Thymus (tissue), 11 donors: ENCODE measurements around the gene SMAD1. TPM values are rescaled to one million over a fixed set of nuclear protein-coding genes. Genes with fewer than 3 reads are reported as not detected.
A peak's percentile ranks its signal among the peaks of the same experiment; 100 is the strongest.

Source experiments
- DNase-seq, 9 donors: peaks; one replicate each; pipeline ENCODE4 v3.0.0-alpha.2; 2013; ENCODE audit warnings: low spot score in 9 of 9, low read depth in 6 of 9, missing footprints in 1 of 9
- H3K27ac ChIP-seq, 2 donors: one replicate each; pipeline ENCODE4 v1.5.1; 2013; ENCODE audit warnings: control low read depth in 1 of 2, low read depth in 1 of 2, low read length in 1 of 2, mild to moderate bottlenecking in 1 of 2, moderate library complexity in 1 of 2
- H3K27me3 ChIP-seq, 2 donors: one replicate each; pipeline ENCODE4 v1.5.1; 2013; ENCODE audit warnings: low read length in 1 of 2; ENCODE audit not compliant: control insufficient read depth in 2 of 2, insufficient read depth in 1 of 2
- H3K36me3 ChIP-seq, 2 donors: one replicate each; pipeline ENCODE4 v1.5.1; 2013; ENCODE audit warnings: low read length in 1 of 2, mild to moderate bottlenecking in 1 of 2, moderate library complexity in 1 of 2; ENCODE audit not compliant: control insufficient read depth in 2 of 2, insufficient read depth in 2 of 2
- H3K4me1 ChIP-seq, 2 donors: one replicate each; pipeline ENCODE4 v1.5.1; 2013; ENCODE audit warnings: low read length in 2 of 2; ENCODE audit not compliant: control insufficient read depth in 2 of 2, insufficient read depth in 2 of 2
- H3K4me3 ChIP-seq, 2 donors: one replicate each; pipeline ENCODE4 v1.5.1; 2013; ENCODE audit warnings: low read length in 2 of 2, control low read depth in 1 of 2, mild to moderate bottlenecking in 1 of 2
- H3K9me3 ChIP-seq, 2 donors: one replicate each; pipeline ENCODE4 v1.5.1; 2013; ENCODE audit warnings: low read length in 1 of 2, mild to moderate bottlenecking in 1 of 2; ENCODE audit not compliant: control insufficient read depth in 2 of 2, insufficient read depth in 1 of 2
- WGBS: extraction: QIAGEN DNeasy Blood & Tissue Kit; methylation state at CpG from one replicate; pipeline ENCODE4 v1.1.7; 2013; 5-methylcytosine and 5-hydroxymethylcytosine counted together
- polyA plus RNA-seq: library from polyadenylated mRNA; stranded (reverse); fragments of 200-250 nt; gene quantifications from one replicate; pipeline ENCODE4 v1.2.3, GENCODE V29; 2013
- total RNA-seq: library from RNA; stranded (reverse); fragments of 120-200 nt; gene quantifications from one replicate; pipeline ENCODE4 v1.2.4, GENCODE V29; 2013
- donor health status: healthy.

SMAD1 gene
- total and polyA plus RNA-seq, 2 donors = 6.8 to 23.5 TPM

DNA sequence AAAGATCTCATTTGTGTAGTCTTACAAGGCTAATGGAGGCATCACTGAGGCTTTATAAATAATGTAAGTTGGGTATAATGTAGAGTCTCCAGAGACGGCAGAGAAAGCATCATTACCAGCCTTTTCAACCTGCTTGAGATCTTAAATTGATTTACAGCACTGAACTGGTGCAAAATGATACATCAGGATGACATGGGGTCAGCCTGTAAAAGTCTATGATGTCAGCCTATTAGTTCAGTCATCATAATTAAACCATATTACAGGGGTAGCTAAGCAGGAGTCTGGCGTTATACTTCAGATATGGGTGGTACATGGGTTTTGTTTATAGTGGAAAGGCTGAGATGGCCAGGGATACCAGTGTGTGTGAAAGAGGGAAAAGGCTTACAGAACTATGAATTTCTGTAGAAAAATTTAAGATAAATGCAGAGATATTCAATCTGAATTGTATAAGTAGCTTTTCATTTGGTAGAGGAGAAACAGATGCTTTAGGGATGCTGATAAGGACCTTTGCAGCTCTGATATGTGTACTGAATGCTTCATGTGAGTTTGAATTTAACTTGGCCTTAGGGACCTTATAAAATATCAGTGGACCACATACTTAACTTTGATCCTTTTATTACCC, 2.7 kb downstream of the SMAD1 start:
- H3K9me3 ChIP-seq = no peaks in the 10 kb centered on the region
- peak overlapping the region; percentile 71 to 96 for H3K4me3 ChIP-seq
- no peak for DNase-seq
- WGBS = 83% methylated on average over 2 of the region's 2 CpGs
- H3K27me3 ChIP-seq = no peaks in the 10 kb centered on the region
- H3K27ac ChIP-seq = peak overlapping the region in 1 of 2 donors; percentile 2
- no peaks in the 10 kb centered on the region for H3K36me3 ChIP-seq
- peaks cover 2 to 23% of the 10 kb centered on the region in 2 donors for H3K4me1 ChIP-seq

DNA sequence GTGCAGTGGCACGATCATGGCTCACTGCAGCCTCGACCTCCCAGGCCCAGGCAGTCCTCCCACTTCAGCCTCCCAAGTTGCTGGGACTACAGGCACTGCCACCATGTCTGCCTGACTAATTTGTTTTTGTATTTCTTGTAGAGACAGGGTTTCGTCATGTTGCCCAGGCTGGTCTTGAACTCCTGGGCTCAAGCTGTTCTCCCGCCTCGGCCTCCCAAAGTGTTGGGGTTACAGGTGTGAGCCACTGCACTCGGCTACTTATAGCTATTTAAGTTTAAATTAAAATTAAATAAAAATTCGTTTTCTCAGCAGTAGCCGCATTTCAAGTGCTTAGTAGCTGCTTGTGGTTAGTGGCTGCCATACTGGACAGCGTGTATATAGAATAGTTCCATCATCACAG, 3.5 kb downstream of the SMAD1 start:
- H3K4me3 ChIP-seq = no peak overlapping the region
- no peaks in the 10 kb centered on the region for H3K27me3 ChIP-seq
- WGBS = 98% methylated on average over 9 of the region's 9 CpGs
- peaks cover 2 to 23% of the 10 kb centered on the region in 2 donors for H3K4me1 ChIP-seq
- no peak overlapping the region for H3K27ac ChIP-seq
- no peaks in the 10 kb centered on the region for H3K9me3 ChIP-seq
- H3K36me3 ChIP-seq = no peaks in the 10 kb centered on the region
- DNase-seq = no peak

DNA sequence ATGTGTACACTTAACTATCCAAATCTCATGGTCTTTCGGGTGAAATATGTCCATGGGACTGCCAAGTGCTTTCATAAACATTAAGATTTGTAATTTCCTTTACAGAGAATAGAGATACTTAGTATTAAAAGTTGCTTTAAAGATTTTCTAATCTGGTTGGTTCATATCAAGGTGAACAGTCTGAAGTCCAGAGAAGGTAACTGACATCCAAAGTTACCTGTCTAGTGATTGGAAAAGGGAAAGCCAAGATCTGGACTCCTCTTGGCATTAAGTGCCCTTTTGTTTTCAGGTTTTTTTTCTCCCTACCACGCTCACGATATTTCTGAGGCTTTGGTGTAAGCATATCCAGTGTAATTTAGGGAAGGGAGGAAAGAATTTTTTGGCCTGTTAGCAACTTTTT, 5.0 kb downstream of the SMAD1 start:
- DNase-seq = no peak
- Histone ChIP-seq H3K27me3 (no peaks in the 10 kb centered on the region), H3K9me3 (no peaks in the 10 kb centered on the region), H3K36me3 (peaks cover 0 to 2% of the 10 kb centered on the region in 2 donors), H3K4me3 (no peak overlapping the region), H3K4me1 (peaks cover 2 to 23% of the 10 kb centered on the region in 2 donors), H3K27ac (no peak overlapping the region)
- 93% methylated on average over 3 of the region's 3 CpGs for WGBS

DNA sequence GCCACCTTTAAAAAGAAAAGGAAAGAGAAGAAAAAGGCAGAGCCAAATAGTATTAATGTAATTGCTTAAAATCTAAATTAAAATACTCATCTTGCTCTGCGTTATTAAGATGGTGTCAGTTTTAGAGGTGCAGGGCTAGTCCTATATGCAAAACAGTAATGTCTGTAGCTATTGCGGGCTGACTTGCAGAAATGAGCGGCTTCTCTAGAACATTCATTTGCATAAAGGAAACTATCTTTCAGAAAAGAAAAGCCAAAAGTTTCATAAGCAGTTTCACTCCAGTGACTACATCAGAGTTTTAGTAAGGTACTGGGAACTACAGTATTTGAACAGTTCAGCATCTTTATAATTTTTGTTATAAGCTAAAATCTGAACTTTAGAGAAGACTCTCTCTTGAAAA, 6.0 kb downstream of the SMAD1 start:
- Histone ChIP-seq H3K9me3 (no peaks in the 10 kb centered on the region), H3K27ac (peak overlapping the region in 1 of 2 donors; percentile 78), H3K4me3 (peak overlapping the region in 1 of 2 donors; percentile 5), H3K27me3 (no peaks in the 10 kb centered on the region), H3K4me1 (peaks cover 2 to 22% of the 10 kb centered on the region in 2 donors), H3K36me3 (peaks cover 0 to 2% of the 10 kb centered on the region in 2 donors)
- WGBS = 7% methylated on average over 3 of the region's 3 CpGs
- peak in 3 of 9 donors; percentile 19 to 61 (median 33) for DNase-seq

DNA sequence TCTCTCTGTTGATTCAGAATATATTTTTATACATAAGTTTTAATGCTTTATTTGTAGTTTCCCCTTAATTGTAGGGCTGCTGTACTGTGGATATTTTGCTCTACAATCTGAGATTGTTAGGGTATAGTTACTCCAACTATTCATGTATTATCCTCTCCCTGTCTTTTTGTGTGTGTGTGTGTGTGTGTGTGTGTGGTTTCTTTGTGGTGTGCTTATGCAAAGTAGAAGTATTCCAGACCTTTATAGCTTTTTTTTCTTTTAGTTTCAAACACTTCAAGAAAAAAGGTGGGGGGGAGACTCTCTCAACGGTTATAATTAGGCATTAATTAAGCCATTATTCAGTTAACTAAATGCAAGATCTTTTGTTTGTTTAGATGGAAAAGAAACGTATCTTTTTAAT, 6.7 kb downstream of the SMAD1 start:
- Histone ChIP-seq H3K9me3 (no peaks in the 10 kb centered on the region), H3K36me3 (peaks cover 0 to 2% of the 10 kb centered on the region in 2 donors), H3K27ac (peak overlapping the region in 1 of 2 donors; percentile 78), H3K27me3 (no peaks in the 10 kb centered on the region), H3K4me3 (no peak overlapping the region), H3K4me1 (peaks cover 2 to 17% of the 10 kb centered on the region in 2 donors)
- WGBS = 85% methylated on average over 2 of the region's 2 CpGs
- no peak for DNase-seq

DNA sequence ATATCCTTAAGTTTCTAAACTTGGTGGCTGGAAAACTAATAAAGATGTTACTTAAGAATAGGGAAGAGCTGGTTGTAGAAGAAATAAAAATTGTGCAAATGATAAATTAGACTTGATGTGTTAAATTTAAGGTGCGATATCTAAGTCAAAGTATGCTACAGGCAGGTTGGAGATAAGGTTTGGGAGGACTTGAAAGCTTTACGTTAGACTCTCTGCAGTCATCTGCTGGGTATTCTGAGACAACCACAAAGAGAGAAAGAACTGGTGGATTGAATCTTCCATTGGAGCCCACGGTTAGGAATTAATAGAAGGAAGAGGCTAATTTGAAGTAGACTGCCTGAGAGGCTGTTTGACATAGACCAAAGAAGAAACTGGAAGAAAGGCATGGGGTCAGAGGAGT, 7.9 kb downstream of the SMAD1 start:
- H3K27me3 ChIP-seq = no peaks in the 10 kb centered on the region
- no peak overlapping the region for H3K4me3 ChIP-seq
- no peak overlapping the region for H3K27ac ChIP-seq
- peaks cover 0 to 2% of the 10 kb centered on the region in 2 donors for H3K36me3 ChIP-seq
- H3K9me3 ChIP-seq = no peaks in the 10 kb centered on the region
- H3K4me1 ChIP-seq = peaks cover 2 to 14% of the 10 kb centered on the region in 2 donors
- 97% methylated on average over 3 of the region's 3 CpGs for WGBS
- no peak for DNase-seq

DNA sequence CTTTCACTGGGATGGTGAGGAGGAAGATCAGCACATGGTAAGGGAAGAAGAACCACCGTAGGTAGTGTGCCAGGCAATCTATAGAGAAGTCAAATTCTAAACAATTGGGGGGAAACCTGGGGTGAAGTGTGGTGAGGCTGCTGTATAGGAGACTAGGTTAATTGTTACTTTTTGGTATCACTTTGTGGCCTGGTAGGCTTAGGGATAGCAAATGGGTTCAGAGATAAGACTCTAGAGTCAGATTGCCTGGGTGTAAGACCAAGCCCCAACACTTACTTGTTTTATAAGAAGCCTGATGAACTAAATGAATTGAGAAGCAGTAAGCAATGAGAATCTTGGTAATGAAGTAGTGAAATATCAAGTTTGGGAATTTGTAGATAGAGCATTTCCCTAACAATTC, 8.7 kb downstream of the SMAD1 start:
- no peaks in the 10 kb centered on the region for H3K9me3 ChIP-seq
- H3K27ac ChIP-seq = no peak overlapping the region
- H3K27me3 ChIP-seq = no peaks in the 10 kb centered on the region
- whole genome bisulfite sequencing = 91% methylated on average over 1 of the region's 1 CpG
- no peak overlapping the region for H3K4me3 ChIP-seq
- peaks cover 5 to 14% of the 10 kb centered on the region in 2 donors for H3K4me1 ChIP-seq
- H3K36me3 ChIP-seq = peaks cover 0 to 2% of the 10 kb centered on the region in 2 donors
- DNase-seq = no peak

DNA sequence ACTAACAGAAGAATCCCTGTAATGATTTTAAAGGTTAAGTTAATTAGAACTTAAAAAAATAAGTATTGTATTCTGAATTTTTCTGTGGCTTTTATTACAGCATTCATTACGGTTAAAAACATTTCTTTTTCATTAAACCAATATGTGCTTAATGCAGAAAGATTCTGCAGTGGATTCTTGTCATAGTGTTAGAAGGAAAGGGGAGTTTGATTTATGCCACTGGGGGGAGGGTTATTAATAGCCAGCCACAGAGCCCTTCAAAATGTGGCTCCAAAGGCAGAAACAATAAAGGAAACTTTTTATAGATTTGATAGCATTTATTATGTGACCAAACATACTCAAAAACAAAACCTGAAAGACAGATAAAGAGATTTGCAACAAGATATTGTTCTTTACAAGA, 9.1 kb downstream of the SMAD1 start:
- no peaks in the 10 kb centered on the region for H3K27me3 ChIP-seq
- H3K9me3 ChIP-seq = no peaks in the 10 kb centered on the region
- no peak overlapping the region for H3K27ac ChIP-seq
- DNase-seq = no peak
- peaks cover 5 to 14% of the 10 kb centered on the region in 2 donors for H3K4me1 ChIP-seq
- H3K4me3 ChIP-seq = no peak overlapping the region
- H3K36me3 ChIP-seq = peaks cover 0 to 2% of the 10 kb centered on the region in 2 donors
- 99% methylated on average over 1 of the region's 1 CpG for WGBS

DNA sequence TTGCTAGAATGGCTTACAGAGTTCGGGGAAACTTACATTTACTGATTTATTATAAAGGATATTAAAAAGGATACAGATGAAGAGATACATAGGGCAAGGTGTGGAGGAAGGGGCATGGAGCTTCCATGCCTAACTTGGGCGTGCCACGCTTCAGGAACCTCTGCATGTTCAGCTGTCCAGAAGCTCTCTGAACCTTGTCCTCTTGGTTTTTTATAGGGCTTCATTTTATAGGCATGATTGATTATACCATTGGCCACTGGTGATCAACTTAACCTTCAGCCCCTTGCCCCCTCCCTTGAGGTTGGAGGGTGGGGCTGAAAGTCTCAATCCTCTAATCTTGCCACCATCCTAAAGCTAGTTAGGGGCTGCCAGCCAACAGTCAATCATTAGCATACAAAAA, 10.7 kb downstream of the SMAD1 start:
- H3K36me3 ChIP-seq = peaks cover 0 to 2% of the 10 kb centered on the region in 2 donors
- no peaks in the 10 kb centered on the region for H3K27me3 ChIP-seq
- WGBS = over 99% methylated on average over 3 of the region's 3 CpGs
- peaks cover 3 to 10% of the 10 kb centered on the region in 2 donors for H3K4me1 ChIP-seq
- no peak for DNase-seq
- no peak overlapping the region for H3K4me3 ChIP-seq
- no peak overlapping the region for H3K27ac ChIP-seq
- no peaks in the 10 kb centered on the region for H3K9me3 ChIP-seq
